B cell (primary cell): ENCODE data around the gene PMF1. TPM values are rescaled to one million over a fixed set of nuclear protein-coding genes. Genes with fewer than 3 reads are reported as not detected.

Experiments used
- ATAC-seq: fragments of 200-7000 bp; cut with Tn5 transposase; one replicate; pipeline ENCODE4 v1.10.0; 2021; ENCODE audit warnings: low read depth, mild to moderate bottlenecking, moderate number of reproducible peaks, moderate library complexity
- CTCF ChIA-PET: fragments of 350-600 bp; sonication (Branson Sonifier 250); formaldehyde crosslinking; loops from one replicate; lab custom pipeline; 2021; ENCODE audit warnings: antibody characterized with exemption, inconsistent platforms; lab: Charles Lee
- POLR2A ChIA-PET: fragments of 350-600 bp; sonication (Branson Sonifier 250); formaldehyde crosslinking; loops from one replicate; lab custom pipeline; 2021; ENCODE audit warnings: antibody characterized with exemption; lab: Charles Lee
- DNase-seq: peaks from one replicate; pipeline ENCODE4 v3.0.0; 2013
- H2AFZ ChIP-seq: 2 replicates; pipeline ENCODE4 v1.6.1; 2012; ENCODE audit warnings: mild to moderate bottlenecking, low read depth, low read length; ENCODE audit not compliant: insufficient read depth, poor library complexity, severe bottlenecking
- H3K27ac ChIP-seq, 2 donors: 1 replicate in 1 of 2; 2 replicates in 1 of 2; pipeline ENCODE4 v1.5.1; 2012 to 2013; ENCODE audit warnings: low read length in 2 of 2, mild to moderate bottlenecking in 2 of 2, moderate library complexity in 1 of 2
- H3K27me3 ChIP-seq, 4 experiments: fragments of 200-600 bp in 1 of 4; sonication (generic) in 1 of 4; replicated peaks in 1 of 4; 1 replicate in 2 of 4; 2 replicates in 2 of 4; pipeline versions ENCODE4 v1.6.1 to v1.7.0; 2013 to 2016; ENCODE audit warnings: low read length in 3 of 4, mild to moderate bottlenecking in 2 of 4, mixed read lengths in 1 of 4, moderate library complexity in 1 of 4; ENCODE audit not compliant: insufficient read depth in 4 of 4, control insufficient read depth in 3 of 4; ENCODE audit errors: control extremely low read depth in 1 of 4
- H3K36me3 ChIP-seq, 2 experiments: replicated peaks in 1 of 2; 1 replicate in 1 of 2; 2 replicates in 1 of 2; pipeline versions ENCODE4 v1.6.1 to v1.7.1; 2013; ENCODE audit warnings: low read length in 1 of 2; ENCODE audit not compliant: insufficient read depth in 2 of 2, control insufficient read depth in 1 of 2; ENCODE audit errors: control extremely low read depth in 1 of 2, extremely low read depth in 1 of 2
- H3K4me1 ChIP-seq, 2 donors: fragments of 200-600 bp in 1 of 2; sonication (generic) in 1 of 2; 1 replicate in 1 of 2; 2 replicates in 1 of 2; pipeline versions ENCODE4 v1.5.1 to v1.6.1; 2013 to 2017; ENCODE audit warnings: low read length in 2 of 2; ENCODE audit not compliant: control insufficient read depth in 2 of 2, insufficient read depth in 2 of 2
- H3K4me2 ChIP-seq: replicated peaks from 2 replicates; pipeline ENCODE3; 2012; ENCODE audit warnings: mild to moderate bottlenecking, low read depth, low read length; ENCODE audit not compliant: poor library complexity, severe bottlenecking
- H3K4me3 ChIP-seq, 5 experiments: fragments of 200-600 bp in 1 of 5; sonication (generic) in 1 of 5; 1 replicate in 3 of 5; 2 replicates in 2 of 5; pipeline versions ENCODE4 v1.5.1 to v1.7.0; 2011 to 2016; ENCODE audit warnings: low read length in 4 of 5, mild to moderate bottlenecking in 4 of 5, low read depth in 2 of 5, control low read depth in 1 of 5, moderate library complexity in 1 of 5; ENCODE audit not compliant: insufficient read depth in 1 of 5; ENCODE audit errors: control extremely low read depth in 1 of 5, extremely low read depth in 1 of 5
- H3K79me2 ChIP-seq: fragments of 200-600 bp; sonication (generic); one replicate; pipeline ENCODE4 v1.6.0; 2016; ENCODE audit warnings: low read length; ENCODE audit not compliant: control insufficient read depth, insufficient read depth
- H3K9ac ChIP-seq: fragments of 200-600 bp; sonication (generic); 2 replicates; pipeline ENCODE4 v1.6.1; 2017; ENCODE audit warnings: mild to moderate bottlenecking, low read length, moderate library complexity
- H3K9me3 ChIP-seq, 3 donors: one replicate each; pipeline versions ENCODE4 v1.6.1 to v1.7.1; 2013; ENCODE audit warnings: low read length in 2 of 3; ENCODE audit not compliant: control insufficient read depth in 2 of 3, insufficient read depth in 1 of 3; ENCODE audit errors: control extremely low read depth in 1 of 3
- H4K20me1 ChIP-seq: 2 replicates; pipeline ENCODE4 v1.6.0; 2012; ENCODE audit warnings: mild to moderate bottlenecking, low read length; ENCODE audit not compliant: insufficient read depth, control insufficient read depth, poor library complexity, severe bottlenecking
- H3K27ac Mint-ChIP-seq: one replicate; pipeline ENCODE4 v1.8.0; 2021; ENCODE audit warnings: mixed read lengths
- H3K27me3 Mint-ChIP-seq: one replicate; pipeline ENCODE4 v1.8.0; 2021; ENCODE audit warnings: mixed read lengths
- H3K4me1 Mint-ChIP-seq: one replicate; pipeline ENCODE4 v1.8.0; 2021; ENCODE audit warnings: mixed read lengths
- H3K4me3 Mint-ChIP-seq: one replicate; pipeline ENCODE4 v1.8.0; 2021; ENCODE audit warnings: mixed read lengths
- H3K9me3 Mint-ChIP-seq: one replicate; pipeline ENCODE4 v1.8.0; 2022; ENCODE audit warnings: mixed read lengths; ENCODE audit not compliant: insufficient read depth
- EZH2 ChIP-seq: IDR thresholded peaks from 2 replicates; pipeline ENCODE4 v1.6.1; 2012; ENCODE audit warnings: borderline replicate concordance, low read depth, mild to moderate bottlenecking, moderate library complexity, low read length; ENCODE audit not compliant: insufficient read depth, poor library complexity, severe bottlenecking
- WGBS: methylation state at CpG from one replicate; pipeline ENCODE4 v1.1.5; 2013; ENCODE audit warnings: missing lambda C conversion rate; ENCODE audit not compliant: insufficient coverage; 5-methylcytosine and 5-hydroxymethylcytosine counted together
- intact Hi-C: fragments of 100-400 bp; cut with micrococcal nuclease; formaldehyde crosslinking; loops from one replicate; pipeline ENCODE4 v1.10.0; 2022
- polyA plus RNA-seq: library from polyadenylated mRNA; depleted of rRNA; stranded (reverse); fragments of >200 nt; gene quantifications from 2 replicates; pipeline ENCODE4 v1.2.3, GENCODE V29; 2012
- total RNA-seq, 2 donors: library from RNA; stranded (reverse); fragments of 120-200 nt in 1 of 2; gene quantifications; 1 replicate in 1 of 2; 2 replicates in 1 of 2; pipeline versions ENCODE4 v1.2.3 to v1.2.4, GENCODE V29; 2013 to 2022
- TF ChIP-seq, protein P1 (sequence below): fragments of 200-600 bp; IDR thresholded peaks from one replicate; pipeline ENCODE4 v1.8.0; 2022; ENCODE audit warnings: antibody characterized with exemption, mild to moderate bottlenecking

Gene PMF1
- total and polyA plus RNA-seq, 2 donors (not counting 1 experiment from before 2014, with no cell fraction given) = 58.3 to 101 TPM

DNA sequence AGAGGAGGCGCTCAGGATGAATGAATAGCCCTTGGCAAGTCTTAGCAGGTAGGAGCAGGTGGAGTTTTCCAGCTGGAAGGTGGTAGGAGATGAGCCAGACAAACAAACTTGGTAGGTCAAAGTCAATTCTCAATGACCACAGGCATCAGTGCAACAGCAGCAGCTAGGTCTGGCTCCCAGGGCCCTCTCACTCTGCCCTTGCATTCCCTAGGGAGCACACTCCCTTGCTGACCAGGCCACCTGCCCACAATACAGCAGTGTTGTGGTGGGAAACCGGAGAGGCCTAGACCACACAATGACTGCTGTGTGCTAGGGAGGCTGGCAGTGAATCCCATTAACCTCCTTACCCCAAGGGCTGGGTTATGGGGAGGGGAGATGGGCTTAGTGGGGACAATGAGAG, 48.1 kb downstream of the PMF1 start:
- intact Hi-C loops = no loop called here
- H3K27ac Mint-ChIP-seq = no peak overlapping the region
- POLR2A ChIA-PET = interaction anchor here (0.6 kb wide), 1 partner anchor 36 kb away, joined by 3 read pairs; no protein-coding TSS in a partner anchor

DNA sequence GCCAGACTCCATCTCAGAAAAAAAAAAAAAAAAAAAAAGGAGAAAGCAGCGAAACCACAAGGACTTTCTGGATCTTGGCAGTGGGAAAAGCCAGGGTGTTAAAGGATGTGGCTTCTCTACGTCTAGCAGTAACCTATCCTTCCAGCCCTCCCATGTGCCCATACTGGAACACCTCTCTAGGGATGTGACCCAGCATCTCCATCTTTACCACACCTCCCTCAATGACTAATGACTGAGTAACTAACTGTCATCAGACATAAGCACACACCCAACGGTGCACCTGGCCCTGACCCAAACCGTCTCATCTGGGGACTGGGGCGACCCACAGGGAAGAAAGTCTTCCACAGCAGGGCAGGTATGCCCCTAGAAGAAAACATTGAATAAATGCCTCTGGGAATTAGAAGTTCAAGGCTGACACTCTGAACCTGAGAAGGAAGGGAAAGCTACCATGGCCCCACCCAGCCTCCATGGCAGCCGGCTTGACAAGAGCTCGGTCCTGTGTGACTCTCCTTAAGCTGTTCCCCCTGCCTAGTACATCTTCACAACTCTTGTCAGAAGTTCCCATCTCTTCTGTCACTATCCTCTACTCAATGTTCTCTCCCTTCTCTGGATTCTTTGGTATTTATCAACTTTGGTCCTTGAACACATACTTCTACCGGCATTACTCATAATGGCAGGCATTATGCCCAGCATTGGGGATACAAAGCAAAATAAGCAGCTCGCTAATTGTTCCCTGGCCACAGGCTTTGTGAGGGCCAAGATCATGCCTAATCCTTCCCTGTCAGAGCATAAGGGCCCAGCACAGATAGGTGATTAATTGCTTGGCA, 49.9 kb downstream of the PMF1 start:
- ChIA-PET POLR2A (no interaction called here), CTCF (no interaction called here)
- no peak for DNase-seq
- Mint-ChIP-seq H3K4me1 (no peaks in the 10 kb centered on the region), H3K9me3 (no peaks in the 10 kb centered on the region), H3K27me3 (no peaks in the 10 kb centered on the region), H3K4me3 (no peak overlapping the region), H3K27ac (no peak overlapping the region)
- H3K9me3 ChIP-seq = no peaks in the 10 kb centered on the region
- H3K4me2 ChIP-seq = no peak overlapping the region
- peaks cover 18 to 83% of the 10 kb centered on the region in 2 experiments for H3K36me3 ChIP-seq
- TF ChIP-seq, protein P1, sequence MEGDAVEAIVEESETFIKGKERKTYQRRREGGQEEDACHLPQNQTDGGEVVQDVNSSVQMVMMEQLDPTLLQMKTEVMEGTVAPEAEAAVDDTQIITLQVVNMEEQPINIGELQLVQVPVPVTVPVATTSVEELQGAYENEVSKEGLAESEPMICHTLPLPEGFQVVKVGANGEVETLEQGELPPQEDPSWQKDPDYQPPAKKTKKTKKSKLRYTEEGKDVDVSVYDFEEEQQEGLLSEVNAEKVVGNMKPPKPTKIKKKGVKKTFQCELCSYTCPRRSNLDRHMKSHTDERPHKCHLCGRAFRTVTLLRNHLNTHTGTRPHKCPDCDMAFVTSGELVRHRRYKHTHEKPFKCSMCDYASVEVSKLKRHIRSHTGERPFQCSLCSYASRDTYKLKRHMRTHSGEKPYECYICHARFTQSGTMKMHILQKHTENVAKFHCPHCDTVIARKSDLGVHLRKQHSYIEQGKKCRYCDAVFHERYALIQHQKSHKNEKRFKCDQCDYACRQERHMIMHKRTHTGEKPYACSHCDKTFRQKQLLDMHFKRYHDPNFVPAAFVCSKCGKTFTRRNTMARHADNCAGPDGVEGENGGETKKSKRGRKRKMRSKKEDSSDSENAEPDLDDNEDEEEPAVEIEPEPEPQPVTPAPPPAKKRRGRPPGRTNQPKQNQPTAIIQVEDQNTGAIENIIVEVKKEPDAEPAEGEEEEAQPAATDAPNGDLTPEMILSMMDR = no peak
- no peak for TF ChIP-seq EZH2
- H4K20me1 ChIP-seq = no peaks in the 10 kb centered on the region
- H3K79me2 ChIP-seq = no peaks in the 10 kb centered on the region
- no peak overlapping the region for H3K4me3 ChIP-seq
- H2AFZ ChIP-seq = no peak overlapping the region
- no peaks in the 10 kb centered on the region for H3K27me3 ChIP-seq
- ATAC-seq = no peak
- H3K4me1 ChIP-seq = no peaks in the 10 kb centered on the region
- no peak overlapping the region for H3K9ac ChIP-seq
- intact Hi-C loops = no loop called here
- WGBS = 94% methylated on average over 7 of the region's 9 CpGs
- H3K27ac ChIP-seq = no peak overlapping the region

More for the DNA sequence above, 48.1 kb downstream of the PMF1 start:
- CTCF ChIA-PET = no interaction called here
- no peak overlapping the region for H3K9ac ChIP-seq
- H3K36me3 ChIP-seq = peaks cover 8 to 81% of the 10 kb centered on the region in 2 experiments
- no peaks in the 10 kb centered on the region for H3K27me3 ChIP-seq
- no peaks in the 10 kb centered on the region for H4K20me1 ChIP-seq
- Mint-ChIP-seq H3K9me3 (no peaks in the 10 kb centered on the region), H3K27me3 (no peaks in the 10 kb centered on the region), H3K4me3 (no peak overlapping the region), H3K4me1 (no peaks in the 10 kb centered on the region)
- ATAC-seq (no peak), DNase-seq (no peak)
- no peak overlapping the region for H3K27ac ChIP-seq
- H3K9me3 ChIP-seq = no peaks in the 10 kb centered on the region
- no peak overlapping the region for H2AFZ ChIP-seq
- no peaks in the 10 kb centered on the region for H3K4me1 ChIP-seq
- H3K79me2 ChIP-seq = no peaks in the 10 kb centered on the region
- no peak overlapping the region for H3K4me3 ChIP-seq
- no peak overlapping the region for H3K4me2 ChIP-seq
- TF ChIP-seq, protein P1 = no peak
- TF ChIP-seq EZH2 = no peak
- WGBS = 100% methylated on average over 1 of the region's 2 CpGs
